Activated B cell treated with CpG ODN at 0.5 μM for 24 hours (primary cell): ENCODE results near the gene INO80B. TPM values are rescaled to one million over a fixed set of nuclear protein-coding genes. Genes with fewer than 3 reads are reported as not detected.
"Not testable (repeated sequence)": the region's sequence is repeated elsewhere in the genome, so short reads cannot be mapped to it uniquely, and the experiment has no call there.

Experiments
- ATAC-seq: fragments of 200-7000 bp; cut with Tn5 transposase; one replicate; pipeline ENCODE4 v1.10.0; 2021; ENCODE audit warnings: low read depth, mild to moderate bottlenecking, moderate library complexity
- CTCF ChIA-PET: fragments of 350-600 bp; sonication (Branson Sonifier 250); formaldehyde crosslinking; loops from one replicate; lab custom pipeline; 2021; ENCODE audit warnings: antibody characterized with exemption; lab: Charles Lee
- POLR2A ChIA-PET: fragments of 350-600 bp; sonication (Branson Sonifier 250); formaldehyde crosslinking; loops from one replicate; lab custom pipeline; 2021; ENCODE audit warnings: antibody characterized with exemption; lab: Charles Lee
- DNase-seq: peaks from one replicate; pipeline ENCODE4 v3.0.0; 2022
- H3K27ac Mint-ChIP-seq: one replicate; pipeline ENCODE4 v1.8.0; 2020; ENCODE audit warnings: mixed read lengths
- H3K27me3 Mint-ChIP-seq: one replicate; pipeline ENCODE4 v1.8.0; 2021; ENCODE audit warnings: mixed read lengths
- H3K36me3 Mint-ChIP-seq: one replicate; pipeline ENCODE4 v1.8.0; 2021; ENCODE audit warnings: low read depth, mixed read lengths
- H3K4me1 Mint-ChIP-seq: one replicate; pipeline ENCODE4 v1.8.0; 2021; ENCODE audit warnings: mixed read lengths
- H3K4me3 Mint-ChIP-seq: one replicate; pipeline ENCODE4 v1.8.0; 2020; ENCODE audit warnings: mild to moderate bottlenecking, mixed read lengths
- H3K9me3 Mint-ChIP-seq: one replicate; pipeline ENCODE4 v1.8.0; 2020; ENCODE audit warnings: mixed read lengths
- CTCF ChIP-seq: fragments of 200-600 bp; IDR thresholded peaks from one replicate; pipeline ENCODE4 v1.8.0; 2022; ENCODE audit warnings: antibody characterized with exemption, mild to moderate bottlenecking
- intact Hi-C: fragments of 100-400 bp; cut with micrococcal nuclease; formaldehyde crosslinking; loops from one replicate; pipeline ENCODE4 v1.15.1; 2024
- total RNA-seq: library from RNA; stranded (reverse); gene quantifications from 2 replicates; pipeline ENCODE4 v1.2.3, GENCODE V29; 2022

Gene INO80B
- total RNA-seq, 1 donor from 2014 or later = 51.3 TPM

GRCh38 chr2:74461187-74462053 is 6.5 kb downstream of the INO80B start:
- no peak for TF ChIP-seq CTCF
- no peak for DNase-seq
- ChIA-PET POLR2A (interaction anchor here (1.9 to 10.0 kb wide), 2 partner anchors 12 to 21 kb away, joined by 8 to 127 read pairs; partner anchors contain the start of genes CCDC142, MRPL53 and TTC31), CTCF (no interaction called here)
- H3K4me1 Mint-ChIP-seq = peaks cover 59% of the 10 kb centered on the region
- H3K36me3 Mint-ChIP-seq = peaks cover 52% of the 10 kb centered on the region
- no peaks in the 10 kb centered on the region for H3K9me3 Mint-ChIP-seq
- ATAC-seq = no peak
- peak overlapping the region; percentile 46 for H3K27ac Mint-ChIP-seq
- no peaks in the 10 kb centered on the region for H3K27me3 Mint-ChIP-seq
- intact Hi-C loops = no loop called here
- H3K4me3 Mint-ChIP-seq = no peak overlapping the region

- Mint-ChIP-seq H3K27me3 (no peaks in the 10 kb centered on the region), H3K27ac (peak overlapping the region; percentile 46)
- POLR2A ChIA-PET = interaction anchor here (1.9 to 10.0 kb wide), 2 partner anchors 11 to 20 kb away, joined by 8 to 127 read pairs; partner anchors contain the start of genes CCDC142, MRPL53 and TTC31
Observed at GRCh38 chr2:74462054-74462785, 7.3 kb downstream of the INO80B start.

GRCh38 chr2:74462786-74463105 is 7.9 kb downstream of the INO80B start:
- Mint-ChIP-seq H3K36me3 (peaks cover 42% of the 10 kb centered on the region), H3K4me1 (peaks cover 48% of the 10 kb centered on the region), H3K27me3 (no peaks in the 10 kb centered on the region), H3K9me3 (no peaks in the 10 kb centered on the region), H3K27ac (no peak overlapping the region), H3K4me3 (no peak overlapping the region)
- CTCF ChIA-PET = no interaction called here
- no peak for DNase-seq
- ATAC-seq = no peak
- no peak for TF ChIP-seq CTCF
- intact Hi-C loops = no loop called here
- POLR2A ChIA-PET = interaction anchor here (1.9 to 10.0 kb wide), 2 partner anchors 10 to 20 kb away, joined by 8 to 127 read pairs; partner anchors contain the start of genes CCDC142, MRPL53 and TTC31

More at GRCh38 chr2:74462054-74462785, 7.3 kb downstream of the INO80B start:
- intact Hi-C loops = no loop called here
- Mint-ChIP-seq H3K9me3 (no peaks in the 10 kb centered on the region), H3K36me3 (peaks cover 45% of the 10 kb centered on the region), H3K4me3 (no peak overlapping the region), H3K4me1 (peaks cover 51% of the 10 kb centered on the region)
- no peak for ATAC-seq
- CTCF ChIA-PET = no interaction called here
- no peak for DNase-seq
- TF ChIP-seq CTCF = no peak

- intact Hi-C loops = loop anchor here (1.0 kb wide), 1 partner anchor 8 kb away; the partner anchor contains the start of gene MRPL53
- ATAC-seq (no peak), DNase-seq (no peak)
- Mint-ChIP-seq H3K36me3 (peaks cover 34% of the 10 kb centered on the region), H3K4me3 (peak overlapping the region; percentile 98), H3K4me1 (peaks cover 33% of the 10 kb centered on the region), H3K9me3 (no peaks in the 10 kb centered on the region), H3K27ac (peak overlapping the region; percentile 18), H3K27me3 (no peaks in the 10 kb centered on the region)
- CTCF ChIA-PET = interaction anchor here (0.6 kb wide), 1 partner anchor 64 kb away, joined by 3 read pairs; no protein-coding TSS in a partner anchor
- no peak for TF ChIP-seq CTCF
- POLR2A ChIA-PET = interaction anchor here (0.7 to 5.9 kb wide), 5 partner anchors 8 to 50 kb away, joined by 3 to 62 read pairs (median 6); partner anchors contain the start of genes C2orf81, INO80B, LBX2 and TLX2
Observed at GRCh38 chr2:74464406-74464805, 9.5 kb downstream of the INO80B start.

- Mint-ChIP-seq H3K4me3 (peak overlapping the region; percentile 57), H3K27ac (peak overlapping the region; percentile 31), H3K36me3 (peaks cover 35% of the 10 kb centered on the region), H3K4me1 (peaks cover 26% of the 10 kb centered on the region)
- H3K27me3 Mint-ChIP-seq, H3K9me3 Mint-ChIP-seq, ATAC-seq, DNase-seq, CTCF ChIA-PET: not testable (repeated sequence)
- intact Hi-C loops = loop anchor here (5.0 kb wide), 1 partner anchor 48 kb away; the partner anchor contains the start of genes C2orf81 and WDR54
- POLR2A ChIA-PET = interaction anchor here (0.6 to 4.6 kb wide), 3 partner anchors 11 to 21 kb away, joined by 6 to 127 read pairs (median 78); partner anchors contain the start of genes CCDC142, INO80B, TTC31 and WBP1
Observed at GRCh38 chr2:74470742-74471141, 15.9 kb downstream of the INO80B start.
